ENCODE data around the gene CDC42BPG.

- TF ChIP-seq CTCF (IDR thresholded peaks at IDR 0.05) = no peak
- TF ChIP-seq POLR2A (IDR thresholded peaks at IDR 0.05) = no peak
These were observed 6.6 kb upstream of the CDC42BPG start for GRCh38 chr11:64850979-64851567.

Measured in heart left ventricle (tissue), 13 donors.